ENCODE data around the gene RIC3. TPM values are rescaled to one million over a fixed set of nuclear protein-coding genes. Genes with fewer than 3 reads are reported as not detected.

The RIC3 gene, protein sequence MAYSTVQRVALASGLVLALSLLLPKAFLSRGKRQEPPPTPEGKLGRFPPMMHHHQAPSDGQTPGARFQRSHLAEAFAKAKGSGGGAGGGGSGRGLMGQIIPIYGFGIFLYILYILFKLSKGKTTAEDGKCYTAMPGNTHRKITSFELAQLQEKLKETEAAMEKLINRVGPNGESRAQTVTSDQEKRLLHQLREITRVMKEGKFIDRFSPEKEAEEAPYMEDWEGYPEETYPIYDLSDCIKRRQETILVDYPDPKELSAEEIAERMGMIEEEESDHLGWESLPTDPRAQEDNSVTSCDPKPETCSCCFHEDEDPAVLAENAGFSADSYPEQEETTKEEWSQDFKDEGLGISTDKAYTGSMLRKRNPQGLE
- not detected in 2 replicates for total RNA-seq

DNA sequence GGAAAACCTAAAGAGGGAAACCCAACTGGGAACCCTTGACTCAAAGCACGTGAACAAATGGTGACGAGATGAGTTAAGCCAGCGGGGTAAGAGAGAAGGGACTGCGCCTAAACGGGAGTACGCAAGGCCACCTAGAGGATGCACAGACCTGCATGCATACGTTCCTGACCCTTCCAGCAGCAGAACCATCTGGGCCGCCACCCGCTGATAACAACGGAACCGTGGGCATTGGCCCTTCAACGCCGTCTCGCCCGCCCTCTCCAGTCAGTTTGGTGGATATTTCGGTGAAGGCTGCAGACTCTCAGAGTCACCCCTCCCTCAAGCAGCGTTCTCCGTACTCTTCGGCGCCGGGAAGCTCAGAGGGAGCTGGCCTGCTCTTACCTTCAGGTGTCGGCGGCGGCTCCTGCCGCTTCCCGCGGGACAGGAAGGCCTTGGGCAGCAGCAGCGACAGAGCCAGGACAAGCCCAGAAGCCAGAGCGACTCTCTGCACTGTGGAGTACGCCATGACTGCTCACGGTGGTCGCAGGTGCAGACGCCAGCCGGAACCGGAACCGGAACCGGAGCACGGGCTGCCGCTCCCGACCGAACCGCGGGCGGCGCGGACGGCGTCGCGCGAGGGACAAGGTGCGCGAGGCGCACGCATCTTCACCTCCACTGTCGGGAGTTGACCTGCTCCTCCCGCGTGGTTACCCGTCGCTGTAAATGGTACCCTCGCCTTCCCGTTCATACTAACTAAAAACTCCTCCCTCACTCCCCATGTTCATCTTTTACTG, at the start of gene RIC3:
RIC3 (minus strand) TSS at position 541 of the 773 bp plus-strand sequence; CDS start at position 505, 36 bp downstream.

DNA sequence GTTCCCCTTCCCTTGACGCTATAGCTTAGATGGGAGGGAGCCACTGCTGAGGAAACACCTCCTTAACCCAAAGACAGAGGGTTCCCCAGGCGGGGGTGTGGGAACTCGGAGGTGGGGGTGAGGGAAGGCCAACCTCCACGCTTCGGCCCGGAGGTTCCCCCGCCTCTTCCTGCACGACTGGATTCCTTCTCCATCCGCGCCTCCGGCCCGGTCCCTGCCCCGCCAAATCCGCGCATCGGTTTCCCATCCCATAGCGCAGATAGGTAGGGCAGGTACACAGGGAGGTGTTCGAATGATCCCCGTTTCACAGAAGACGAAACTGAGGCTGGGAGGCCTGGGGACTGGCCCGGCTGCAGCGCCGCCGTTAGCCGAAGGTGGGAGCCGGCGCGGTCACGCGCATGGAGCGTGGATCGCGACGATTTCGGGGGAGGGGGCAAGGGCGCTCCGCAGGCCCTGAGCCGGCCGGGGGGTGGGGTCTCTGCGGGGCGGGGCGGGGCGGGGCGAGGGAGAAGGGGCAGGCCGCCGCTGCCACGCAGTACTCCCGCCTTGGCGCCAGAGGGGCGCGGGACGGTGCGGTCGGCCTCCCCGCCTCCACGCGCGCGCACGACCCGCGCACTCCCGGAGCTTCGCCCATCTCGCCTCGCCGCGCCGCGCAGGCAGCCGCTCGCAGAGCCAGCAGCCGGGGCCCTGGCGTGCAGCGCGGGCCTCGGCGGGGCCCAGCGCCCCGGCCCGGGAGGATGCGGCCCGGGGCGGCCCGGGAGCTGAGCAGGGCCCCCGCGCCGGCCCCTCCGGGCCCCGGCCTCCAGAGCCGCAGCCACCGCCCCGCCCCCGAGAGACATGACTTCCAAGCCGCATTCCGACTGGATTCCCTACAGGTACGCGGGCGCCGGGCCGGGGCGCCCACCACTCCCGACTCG, 87.9 kb downstream of the RIC3 start, which contains the start of gene TUB:
TUB (plus strand) TSS at position 538 of the 917 bp plus-strand sequence; CDS start at position 838, 300 bp downstream.

Other genes starting within 250 kb of the RIC3 start
- not detected in 2 replicates for gene OR10A6, start 237.8 kb downstream of the RIC3 start, total RNA-seq
- gene OR10A3, start 227.3 kb downstream of the RIC3 start, total RNA-seq, result not detected in 2 replicates
- gene NLRP10, start 203.6 kb downstream of the RIC3 start, total RNA-seq, result 0.78 TPM in 1 of 2 replicates, not detected in the other
- 156 and 252 TPM in 2 replicates for gene EIF3F, start 181.7 kb downstream of the RIC3 start, total RNA-seq
- gene TUB, start 87.8 kb downstream of the RIC3 start, total RNA-seq, result 3.1 and 5.3 TPM in 2 replicates
- not detected in 2 replicates for gene LMO1, start 94.9 kb upstream of the RIC3 start, total RNA-seq